GM12873 (cell line): ENCODE results near the gene ITM2C.

Experiments used
- TF ChIP-seq, protein P1 (sequence below): IDR thresholded peaks from 2 replicates; pipeline ENCODE4 v1.5.1; 2012; ENCODE audit warnings: low read depth, mild to moderate bottlenecking, moderate library complexity, low read length, control low read depth; ENCODE audit not compliant: insufficient read depth; ENCODE audit errors: missing control alignments

Gene ITM2C

GRCh38 chr2:230871361-230872150, 6.8 kb downstream of the ITM2C start:
- TF ChIP-seq, protein P1, sequence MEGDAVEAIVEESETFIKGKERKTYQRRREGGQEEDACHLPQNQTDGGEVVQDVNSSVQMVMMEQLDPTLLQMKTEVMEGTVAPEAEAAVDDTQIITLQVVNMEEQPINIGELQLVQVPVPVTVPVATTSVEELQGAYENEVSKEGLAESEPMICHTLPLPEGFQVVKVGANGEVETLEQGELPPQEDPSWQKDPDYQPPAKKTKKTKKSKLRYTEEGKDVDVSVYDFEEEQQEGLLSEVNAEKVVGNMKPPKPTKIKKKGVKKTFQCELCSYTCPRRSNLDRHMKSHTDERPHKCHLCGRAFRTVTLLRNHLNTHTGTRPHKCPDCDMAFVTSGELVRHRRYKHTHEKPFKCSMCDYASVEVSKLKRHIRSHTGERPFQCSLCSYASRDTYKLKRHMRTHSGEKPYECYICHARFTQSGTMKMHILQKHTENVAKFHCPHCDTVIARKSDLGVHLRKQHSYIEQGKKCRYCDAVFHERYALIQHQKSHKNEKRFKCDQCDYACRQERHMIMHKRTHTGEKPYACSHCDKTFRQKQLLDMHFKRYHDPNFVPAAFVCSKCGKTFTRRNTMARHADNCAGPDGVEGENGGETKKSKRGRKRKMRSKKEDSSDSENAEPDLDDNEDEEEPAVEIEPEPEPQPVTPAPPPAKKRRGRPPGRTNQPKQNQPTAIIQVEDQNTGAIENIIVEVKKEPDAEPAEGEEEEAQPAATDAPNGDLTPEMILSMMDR = no peak

GRCh38 chr2:230872151-230872967, 7.6 kb downstream of the ITM2C start:
- TF ChIP-seq, protein P1 = no peak

DNA sequence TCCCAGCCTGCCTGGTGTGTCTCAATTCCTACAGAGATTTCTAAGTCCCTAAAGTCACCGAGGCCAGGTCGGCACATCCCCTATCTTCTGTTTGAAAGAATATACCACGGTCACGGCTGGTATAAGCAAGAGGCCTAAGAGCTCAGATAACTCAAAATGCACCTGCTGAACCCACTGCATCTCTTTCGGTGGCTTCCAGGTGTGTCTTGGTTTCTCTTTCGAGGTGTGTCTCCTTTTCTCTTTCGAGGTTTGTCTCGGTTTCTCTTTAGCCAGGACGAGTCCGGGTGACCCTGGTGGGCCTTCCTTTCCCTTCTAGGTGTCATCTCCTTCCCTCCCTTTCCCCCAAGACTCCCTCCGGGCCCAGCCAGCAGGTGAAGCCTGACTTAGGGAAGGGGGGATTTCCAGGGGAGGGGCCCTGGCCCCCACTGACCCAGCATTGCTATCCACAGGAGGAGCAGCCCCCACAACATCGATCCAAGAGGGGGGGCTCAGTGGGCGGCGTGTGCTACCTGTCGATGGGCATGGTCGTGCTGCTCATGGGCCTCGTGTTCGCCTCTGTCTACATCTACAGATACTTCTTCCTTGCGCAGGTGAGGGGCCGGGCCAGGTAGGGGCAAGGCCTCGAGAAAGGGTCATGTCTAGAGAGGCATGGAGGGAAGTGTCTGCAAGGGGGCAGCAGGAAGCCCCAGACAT, 8.4 kb downstream of the ITM2C start:
- TF ChIP-seq, protein P1 = no peak

GRCh38 chr2:230873661-230874401, 9.1 kb downstream of the ITM2C start:
- TF ChIP-seq, protein P1 = no peak

- TF ChIP-seq, protein P1 = no peak
Observed at GRCh38 chr2:230874456-230874855, 9.7 kb downstream of the ITM2C start.

DNA sequence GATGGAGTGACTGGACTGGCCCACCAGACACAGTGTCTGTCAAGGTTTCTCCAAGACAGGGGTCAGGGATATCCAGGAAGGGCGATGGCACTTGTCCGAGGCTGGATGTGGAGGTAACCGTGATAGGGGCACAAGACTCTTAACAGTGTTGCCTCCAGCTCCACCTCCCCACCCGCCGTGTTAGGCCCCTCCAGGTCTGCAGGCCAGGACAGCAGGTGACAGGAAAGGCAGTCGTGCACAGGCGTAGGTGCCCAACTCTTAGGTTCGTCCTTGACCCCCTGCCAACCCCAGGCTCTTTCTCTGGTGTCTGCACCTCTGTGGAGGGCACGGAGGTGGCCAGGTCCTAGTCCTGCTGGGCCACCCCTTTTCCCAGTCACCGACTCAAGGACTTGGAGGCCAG, 10.1 kb downstream of the ITM2C start:
- TF ChIP-seq, protein P1 = no peak
